SK-N-SH treated with all-trans-retinoic acid at 6 μM for 48 hours (cell line): ENCODE measurements around the gene SESN2.

Experiments used
- ATAC-seq: fragments of 200-7000 bp; cut with Tn5 transposase; 3 replicates; pipeline ENCODE4 v1.9.1; 2020; ENCODE audit warnings: mild to moderate bottlenecking, moderate library complexity
- ARNTL ChIP-seq: fragments of 450-650 bp; formaldehyde crosslinking; IDR thresholded peaks from 2 replicates; pipeline ENCODE4 v1.5.0; 2020; ENCODE audit warnings: low read depth, mild to moderate bottlenecking, moderate library complexity, borderline replicate concordance
- BACH2 ChIP-seq: fragments of 250-450 bp; sonication (Bioruptor Pico); IDR thresholded peaks from 2 replicates; pipeline ENCODE4 v1.9.0; 2021; ENCODE audit warnings: mild to moderate bottlenecking, borderline replicate concordance
- ESRRG ChIP-seq: fragments of 250-450 bp; sonication (Bioruptor Pico); IDR thresholded peaks from 2 replicates; pipeline ENCODE4 v1.6.1; 2021; ENCODE audit warnings: mild to moderate bottlenecking
- GLIS3 ChIP-seq: fragments of 250-450 bp; sonication (Bioruptor Pico); IDR thresholded peaks from 2 replicates; pipeline ENCODE4 v1.5.0; 2020; ENCODE audit warnings: mild to moderate bottlenecking, moderate library complexity
- ISL1 ChIP-seq: fragments of 250-450 bp; sonication (Bioruptor Pico); IDR thresholded peaks from 2 replicates; pipeline ENCODE4 v2.1.2; 2022; ENCODE audit warnings: mild to moderate bottlenecking, moderate library complexity
- OSR1 ChIP-seq: fragments of 250-450 bp; sonication (Bioruptor Pico); IDR thresholded peaks from 2 replicates; pipeline ENCODE4 v1.8.0; 2022; ENCODE audit warnings: moderate library complexity, mild to moderate bottlenecking, inconsistent platforms
- PATZ1 ChIP-seq: fragments of 250-450 bp; sonication (Bioruptor Pico); IDR thresholded peaks from 2 replicates; pipeline ENCODE4 v1.8.0; 2020; ENCODE audit warnings: mild to moderate bottlenecking, moderate library complexity, borderline replicate concordance
- POU6F1 ChIP-seq: fragments of 250-450 bp; sonication (Bioruptor Pico); IDR thresholded peaks from 2 replicates; pipeline ENCODE4 v1.8.0; 2021; ENCODE audit warnings: low read depth, mild to moderate bottlenecking, moderate library complexity, borderline replicate concordance
- PPARA ChIP-seq: fragments of 250-450 bp; sonication (Bioruptor Pico); IDR thresholded peaks from 2 replicates; pipeline ENCODE4 v1.5.0; 2020; ENCODE audit warnings: mild to moderate bottlenecking, borderline replicate concordance
- RARB ChIP-seq: fragments of 250-450 bp; sonication (Bioruptor Pico); IDR thresholded peaks from 2 replicates; pipeline ENCODE4 v1.8.0; 2021; ENCODE audit warnings: mild to moderate bottlenecking, moderate library complexity
- SNAI2 ChIP-seq: fragments of 250-450 bp; sonication (Bioruptor Pico); IDR thresholded peaks from 2 replicates; pipeline ENCODE4 v1.5.0; 2020; ENCODE audit warnings: mild to moderate bottlenecking, moderate library complexity
- TCF4 ChIP-seq: fragments of 250-450 bp; sonication (Bioruptor Pico); IDR thresholded peaks from 2 replicates; pipeline ENCODE4 v1.8.0; 2021; ENCODE audit warnings: mild to moderate bottlenecking, moderate library complexity, borderline replicate concordance
- TOX ChIP-seq: fragments of 250-450 bp; sonication (Bioruptor Pico); IDR thresholded peaks from 2 replicates; pipeline ENCODE4 v1.8.0; 2021; ENCODE audit warnings: mild to moderate bottlenecking, moderate library complexity, borderline replicate concordance
- TSHZ2 ChIP-seq: fragments of 250-450 bp; sonication (Bioruptor Pico); IDR thresholded peaks from 2 replicates; pipeline ENCODE4 v1.5.0; 2020; ENCODE audit warnings: mild to moderate bottlenecking, moderate library complexity
- ZFP30 ChIP-seq: fragments of 450-650 bp; formaldehyde crosslinking; IDR thresholded peaks from 2 replicates; pipeline ENCODE4 v1.5.0; 2022; ENCODE audit warnings: mild to moderate bottlenecking, moderate library complexity
- ZNF70 ChIP-seq: fragments of 450-650 bp; formaldehyde crosslinking; IDR thresholded peaks from 2 replicates; pipeline ENCODE4 v1.5.0; 2020; ENCODE audit warnings: mild to moderate bottlenecking, moderate library complexity
- ZNF8 ChIP-seq: fragments of 450-650 bp; formaldehyde crosslinking; IDR thresholded peaks from 2 replicates; pipeline ENCODE4 v1.5.0; 2020; ENCODE audit warnings: mild to moderate bottlenecking, moderate library complexity
- TF ChIP-seq, protein P1 (sequence below): fragments of 250-450 bp; sonication (Bioruptor Pico); IDR thresholded peaks from 2 replicates; pipeline ENCODE4 v1.5.1; 2020; ENCODE audit warnings: low read depth, mild to moderate bottlenecking, moderate library complexity

SESN2 gene

DNA sequence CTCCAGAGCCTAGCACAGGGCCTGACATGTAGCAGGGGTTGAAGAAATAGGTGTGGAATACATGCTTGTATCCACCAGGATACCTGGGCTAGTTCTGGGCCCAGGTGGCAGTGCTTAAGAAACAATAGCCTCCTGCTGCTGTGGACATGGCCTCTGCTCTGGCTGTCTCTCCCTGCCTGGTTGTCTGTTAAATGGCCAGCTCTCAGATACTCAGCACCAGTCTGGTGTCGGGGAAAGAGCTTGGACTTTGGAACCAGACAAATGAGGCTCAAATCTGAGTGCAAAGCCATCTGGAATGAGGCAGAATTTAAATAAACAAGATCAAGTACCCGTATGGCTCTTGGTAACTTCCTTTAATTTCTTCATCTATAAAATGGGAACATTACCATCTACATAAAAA is 31.5 kb downstream of the SESN2 start:
- no peak for ATAC-seq
- TF ChIP-seq POU6F1 (no peak), ESRRG (CRISPR knock-in tag) (no peak), SNAI2 (CRISPR knock-in tag) (no peak), BACH2 (no peak), RARB (no peak), PATZ1 (CRISPR knock-in tag) (no peak), ZNF70 (CRISPR knock-in tag) (no peak), ZNF8 (CRISPR knock-in tag) (no peak), GLIS3 (CRISPR knock-in tag) (no peak), ISL1 (no peak), ZFP30 (CRISPR knock-in tag) (no peak), ARNTL (CRISPR knock-in tag) (no peak)
- TF ChIP-seq, protein P1, sequence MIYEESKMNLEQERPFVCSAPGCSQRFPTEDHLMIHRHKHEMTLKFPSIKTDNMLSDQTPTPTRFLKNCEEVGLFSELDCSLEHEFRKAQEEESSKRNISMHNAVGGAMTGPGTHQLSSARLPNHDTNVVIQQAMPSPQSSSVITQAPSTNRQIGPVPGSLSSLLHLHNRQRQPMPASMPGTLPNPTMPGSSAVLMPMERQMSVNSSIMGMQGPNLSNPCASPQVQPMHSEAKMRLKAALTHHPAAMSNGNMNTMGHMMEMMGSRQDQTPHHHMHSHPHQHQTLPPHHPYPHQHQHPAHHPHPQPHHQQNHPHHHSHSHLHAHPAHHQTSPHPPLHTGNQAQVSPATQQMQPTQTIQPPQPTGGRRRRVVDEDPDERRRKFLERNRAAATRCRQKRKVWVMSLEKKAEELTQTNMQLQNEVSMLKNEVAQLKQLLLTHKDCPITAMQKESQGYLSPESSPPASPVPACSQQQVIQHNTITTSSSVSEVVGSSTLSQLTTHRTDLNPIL (CRISPR knock-in tag), result no peak

GRCh38 chr1:28291711-28292110 is 32.4 kb downstream of the SESN2 start:
- no peak for ATAC-seq
- no peak for TF ChIP-seq BACH2

DNA sequence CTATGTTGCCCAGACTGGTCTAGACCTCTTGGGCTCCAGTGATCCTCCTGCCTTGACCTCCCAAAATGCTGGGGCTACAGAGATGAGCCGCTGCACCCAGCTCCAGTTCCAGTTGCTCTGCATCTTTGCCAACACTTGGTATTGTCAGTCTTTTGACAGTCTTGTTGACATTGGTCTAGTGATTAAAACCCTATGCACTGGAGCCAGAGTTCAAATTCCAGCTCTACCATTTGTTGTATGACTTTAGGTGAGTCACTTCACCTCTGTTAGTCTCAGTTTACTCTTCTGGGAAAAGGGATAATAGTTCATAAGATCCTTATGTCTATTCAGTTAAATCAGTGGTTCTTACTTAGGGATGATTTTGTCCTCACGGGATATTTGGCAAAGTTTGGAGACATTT is 36.6 kb downstream of the SESN2 start:
- no peak for TF ChIP-seq TSHZ2 (CRISPR knock-in tag)
- ATAC-seq, result no peak

GRCh38 chr1:28296401-28297261 is 37.3 kb downstream of the SESN2 start:
- ATAC-seq, result no peak
- TF ChIP-seq TOX (CRISPR knock-in tag), result no peak
- TF ChIP-seq OSR1, result no peak
- no peak for TF ChIP-seq TCF4
- no peak for TF ChIP-seq ZNF70 (CRISPR knock-in tag)
- TF ChIP-seq ARNTL (CRISPR knock-in tag), result no peak
- TF ChIP-seq, protein P1 (CRISPR knock-in tag), result no peak
- no peak for TF ChIP-seq PPARA (CRISPR knock-in tag)
- TF ChIP-seq RARB, result no peak
- TF ChIP-seq SNAI2 (CRISPR knock-in tag), result no peak
- TF ChIP-seq, all 23 proteins: peak for 0
